ENCODE data around the gene KANSL1.

GRCh38 chr17:46044989-46045388 lies 148.2 kb downstream of the KANSL1 start:
- TF ChIP-seq CTCF (IDR thresholded peaks at IDR 0.05; ENCODE audit: poor library complexity) (no peak), EZH2 (IDR thresholded peaks at IDR 0.05; ENCODE audit: borderline replicate concordance) (no peak)

All from hepatocyte (in vitro differentiated cells).